Esophagus mucosa (tissue), 1 donor: Measurements from ENCODE around the gene MTHFD1L. TPM values are rescaled to one million over a fixed set of nuclear protein-coding genes. Genes with fewer than 3 reads are reported as not detected.
"Not testable (repeated sequence)": the region's sequence is repeated elsewhere in the genome, so short reads cannot be mapped to it uniquely, and the experiment has no call there.

Experiments
- ATAC-seq: fragments of 200-7000 bp; cut with Tn5 transposase; one replicate; pipeline ENCODE4 v1.9.1; 2020
- total RNA-seq: library from RNA; stranded (reverse); gene quantifications from one replicate; pipeline ENCODE4 v1.2.4, GENCODE V29; 2023
- donor health status: DM: yes; HTN: yes; CAD: no.

MTHFD1L gene
- total RNA-seq, 1 donor from 2014 or later, result 20.3 TPM

DNA sequence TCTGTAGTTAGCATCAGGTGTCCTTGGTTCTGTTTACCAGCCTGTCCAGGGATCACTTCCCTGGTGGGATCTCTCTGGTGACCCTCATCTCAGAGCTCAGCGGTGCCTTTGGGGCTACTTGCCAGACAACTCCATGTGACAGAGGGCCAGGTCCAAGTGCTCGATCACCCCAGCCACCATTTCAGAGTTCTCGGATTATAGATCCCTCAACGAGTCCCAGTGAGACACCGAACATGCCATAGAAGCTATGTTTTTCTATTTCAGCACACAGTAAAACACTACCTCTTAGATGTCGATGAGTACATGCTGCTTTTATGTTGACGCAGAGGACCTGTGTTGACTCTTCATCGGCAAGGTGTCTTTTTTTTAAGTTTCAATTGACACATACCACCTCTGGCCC lies 204.1 kb downstream of the MTHFD1L start:
- no peak for ATAC-seq

DNA sequence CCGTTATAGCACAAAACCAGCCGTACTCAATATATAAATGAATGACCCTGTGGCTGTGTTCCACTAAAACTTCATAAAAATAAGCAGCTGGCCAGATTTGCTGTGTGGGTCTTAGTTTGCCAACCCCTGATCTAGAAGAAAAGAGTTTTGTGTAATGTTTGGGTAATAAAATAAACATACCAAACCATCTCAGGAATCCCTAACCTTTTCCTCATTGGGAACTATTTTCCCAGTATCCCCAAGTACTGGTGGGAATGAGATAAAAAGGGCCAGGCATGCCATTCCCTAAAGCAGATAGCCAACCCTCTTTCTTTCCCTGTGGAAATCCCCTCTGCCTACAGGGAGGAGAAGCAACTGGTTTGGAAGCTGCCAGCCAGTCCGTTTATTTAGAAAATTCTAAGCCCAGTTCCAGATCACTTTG lies 205.1 kb downstream of the MTHFD1L start:
- no peak for ATAC-seq

DNA sequence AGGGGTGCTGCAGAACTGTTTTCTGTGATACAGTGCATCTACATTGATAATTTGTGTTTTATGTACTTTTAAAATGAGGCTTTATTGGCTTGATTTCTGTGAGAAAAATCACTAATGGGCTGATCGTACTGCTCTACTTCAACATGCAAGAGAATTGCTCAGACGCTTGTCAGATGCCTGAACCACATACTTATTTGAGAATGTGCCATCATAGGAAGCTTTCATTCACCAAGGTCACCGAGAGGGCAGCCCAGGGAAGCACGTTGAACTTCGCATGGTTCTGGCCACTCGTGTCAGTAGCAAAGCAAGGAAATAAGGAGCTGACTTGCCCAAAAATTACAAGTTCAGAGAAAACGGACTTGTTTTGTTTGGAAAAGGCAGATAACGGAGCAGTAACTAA lies 205.8 kb downstream of the MTHFD1L start:
- ATAC-seq, result no peak

DNA sequence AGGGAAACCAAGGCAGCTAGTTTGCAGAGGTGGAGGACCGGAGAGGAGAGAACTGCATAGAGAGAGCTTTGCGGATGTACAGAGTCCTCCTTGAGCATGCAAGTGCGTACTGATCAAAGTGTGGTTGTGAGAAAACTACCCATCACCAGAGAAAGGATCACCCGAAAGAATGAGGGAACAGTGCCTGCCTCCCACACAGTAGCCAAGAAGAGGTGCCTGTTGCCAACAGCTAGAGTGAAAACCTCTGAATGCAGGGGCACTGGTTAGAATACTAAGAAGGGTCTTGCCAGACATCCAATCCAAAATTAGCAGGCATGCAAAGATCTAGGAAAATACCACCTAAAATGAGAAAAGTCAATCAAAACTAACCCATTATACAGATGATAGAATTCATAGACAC lies 207.6 kb downstream of the MTHFD1L start:
- ATAC-seq, result no peak

DNA sequence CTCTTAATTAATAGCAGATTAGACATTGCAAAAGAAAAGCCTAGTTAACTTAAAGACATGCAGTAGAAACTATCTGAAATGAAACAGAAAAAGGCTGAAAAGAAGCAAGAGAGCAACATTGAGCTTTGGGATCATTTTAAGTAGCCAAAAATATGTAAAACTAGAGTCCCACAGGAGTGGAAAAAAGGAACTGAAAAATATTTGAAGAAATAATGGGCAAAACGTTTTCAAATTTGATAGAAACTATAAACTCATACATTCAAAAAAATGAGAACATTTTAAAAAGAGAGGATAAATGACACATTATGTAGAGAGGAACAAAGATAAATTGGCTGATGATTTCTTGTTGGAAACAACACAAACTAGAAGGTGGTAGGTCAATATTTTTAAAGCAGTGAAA lies 208.2 kb downstream of the MTHFD1L start:
- no peak for ATAC-seq

DNA sequence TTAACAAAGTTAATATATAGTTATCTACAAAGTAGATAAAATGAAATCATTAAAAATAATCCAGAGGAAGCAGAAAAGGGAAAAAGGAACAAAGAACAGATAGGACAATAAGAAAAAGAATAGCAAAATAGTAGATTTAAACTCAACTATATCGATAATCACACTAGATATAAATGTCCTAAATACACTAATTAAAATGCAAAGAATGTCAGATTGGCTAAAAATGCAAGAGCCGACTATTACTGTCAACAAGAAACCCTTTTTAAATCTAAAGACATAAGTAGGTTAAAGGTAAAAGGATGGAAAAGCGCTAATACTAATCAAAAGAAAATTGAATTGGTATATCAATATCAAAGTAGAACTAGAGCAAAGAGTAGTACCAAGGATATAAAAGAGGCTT lies 209.5 kb downstream of the MTHFD1L start:
- no peak for ATAC-seq

DNA sequence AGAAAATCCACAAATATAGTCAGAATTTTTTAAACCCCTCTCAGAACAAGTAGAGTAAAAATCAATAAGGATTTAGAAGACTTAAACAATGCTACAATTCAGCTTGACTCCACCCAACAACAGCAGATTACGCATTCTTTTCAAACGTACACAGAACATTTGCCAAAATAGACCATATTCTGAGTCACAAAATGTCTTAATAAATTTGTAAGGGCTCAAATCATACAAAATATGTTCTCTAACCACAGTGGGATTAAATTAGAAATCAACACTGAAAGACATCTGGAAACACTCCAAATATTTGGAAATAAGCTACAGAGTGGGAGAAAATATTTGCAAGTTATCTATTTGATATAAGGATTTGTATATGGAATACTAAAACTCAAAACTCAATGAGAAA lies 210.0 kb downstream of the MTHFD1L start:
- no peak for ATAC-seq

DNA sequence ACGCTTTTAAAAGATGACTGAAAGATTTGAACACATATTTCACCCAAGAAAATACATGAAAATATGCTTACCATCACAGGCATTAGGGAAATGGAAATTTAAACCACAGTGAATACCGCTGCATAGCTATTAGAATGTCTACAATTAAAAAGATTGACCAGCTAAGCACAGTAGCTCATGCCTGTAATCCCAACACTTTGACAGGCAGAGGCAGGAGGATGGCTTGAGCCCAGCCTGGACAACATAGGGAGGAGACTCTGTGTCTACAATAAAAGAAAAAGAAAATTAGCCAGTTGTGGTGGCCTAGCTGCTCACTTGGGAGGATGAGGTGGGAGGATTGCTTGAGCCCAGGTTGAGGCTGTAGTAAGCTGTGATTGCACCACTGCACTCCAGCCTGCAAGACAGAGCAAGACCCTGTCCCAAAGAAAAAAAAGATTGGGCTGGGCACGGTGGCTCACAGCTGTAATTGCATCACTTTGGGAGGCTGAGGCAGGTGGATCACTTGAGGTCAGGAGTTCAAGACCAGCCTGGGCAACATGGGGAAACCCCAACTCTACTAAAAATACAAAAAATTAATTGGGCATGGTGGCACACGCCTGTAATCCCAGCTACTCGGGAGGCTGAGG lies 210.5 kb downstream of the MTHFD1L start:
- ATAC-seq, result no peak

DNA sequence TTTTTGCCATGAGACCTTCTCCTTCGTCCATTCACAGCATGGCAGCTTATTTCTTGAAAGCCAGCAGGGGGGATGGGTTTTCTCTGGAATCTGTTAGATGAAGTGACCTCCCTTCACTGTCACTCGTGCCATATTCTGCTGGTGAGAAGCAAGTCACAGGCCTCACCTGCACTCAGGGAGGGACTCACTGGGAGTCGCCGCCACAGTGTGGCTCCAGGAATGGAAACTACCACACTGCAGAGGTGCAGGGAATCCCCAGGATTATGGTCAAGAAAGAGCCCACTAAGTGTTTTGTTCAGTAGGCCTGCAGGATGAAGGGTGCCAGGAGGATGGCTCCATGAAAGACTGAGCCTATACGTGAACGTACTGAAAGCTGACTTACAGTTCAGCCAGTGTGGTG lies 213.2 kb downstream of the MTHFD1L start:
- ATAC-seq, result no peak

DNA sequence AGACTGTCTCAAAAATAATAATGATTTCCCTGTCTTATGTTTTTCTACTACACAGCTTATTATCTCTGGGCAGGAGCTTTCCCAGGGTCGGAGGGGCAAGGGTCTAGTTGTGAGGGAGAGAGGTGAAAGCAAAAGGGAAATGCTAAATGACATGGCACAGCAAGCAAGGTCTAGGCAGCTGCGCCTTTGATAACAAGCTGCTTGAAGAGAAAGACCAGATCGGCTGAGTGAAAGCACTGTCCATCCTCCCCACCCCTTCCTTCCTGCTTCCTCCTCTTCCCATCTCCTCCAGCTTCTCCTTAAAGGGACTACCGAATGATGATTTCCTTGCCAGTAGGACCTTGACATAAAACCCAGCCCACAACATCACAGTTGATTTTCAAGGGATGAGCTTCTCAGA lies 216.2 kb downstream of the MTHFD1L start:
- ATAC-seq, result no peak

DNA sequence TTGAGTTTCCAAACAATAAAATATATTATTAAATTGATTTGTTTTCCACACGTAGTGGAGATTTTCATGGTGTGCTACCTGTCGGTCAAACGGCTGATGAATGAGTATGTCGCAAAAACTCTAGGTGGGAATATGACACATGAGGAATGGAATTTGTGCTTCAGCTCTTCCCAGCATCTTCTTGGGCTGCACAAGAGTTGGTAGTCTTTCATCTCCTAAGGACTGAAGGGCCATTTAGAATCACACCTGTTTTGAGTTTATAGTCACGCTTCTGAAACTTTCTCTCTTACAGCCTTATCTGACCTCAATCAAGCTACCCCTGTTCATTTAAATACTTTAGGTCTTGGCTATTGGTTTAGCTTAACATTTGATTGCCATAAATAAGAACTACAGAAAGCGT lies 216.6 kb downstream of the MTHFD1L start:
- ATAC-seq, result no peak

DNA sequence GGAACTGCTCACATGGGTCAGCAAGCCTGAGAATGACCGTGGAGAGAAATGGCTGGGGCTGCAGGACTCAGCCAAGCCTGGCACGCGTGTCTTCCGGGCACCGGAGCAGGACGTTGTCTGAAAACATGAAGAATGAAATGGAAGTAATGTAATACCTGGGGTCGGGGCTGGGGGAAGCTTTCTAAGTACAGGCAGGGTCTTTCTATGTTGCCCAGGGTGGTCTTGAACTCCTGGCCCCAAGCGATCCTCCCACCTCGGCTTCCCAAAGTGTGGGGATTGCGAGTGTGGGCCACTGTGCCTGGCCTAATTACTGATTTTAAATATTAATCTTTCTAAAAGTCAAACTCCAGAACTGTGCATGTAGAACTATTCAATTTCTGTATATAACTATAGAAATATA lies 218.8 kb downstream of the MTHFD1L start:
- no peak for ATAC-seq

DNA sequence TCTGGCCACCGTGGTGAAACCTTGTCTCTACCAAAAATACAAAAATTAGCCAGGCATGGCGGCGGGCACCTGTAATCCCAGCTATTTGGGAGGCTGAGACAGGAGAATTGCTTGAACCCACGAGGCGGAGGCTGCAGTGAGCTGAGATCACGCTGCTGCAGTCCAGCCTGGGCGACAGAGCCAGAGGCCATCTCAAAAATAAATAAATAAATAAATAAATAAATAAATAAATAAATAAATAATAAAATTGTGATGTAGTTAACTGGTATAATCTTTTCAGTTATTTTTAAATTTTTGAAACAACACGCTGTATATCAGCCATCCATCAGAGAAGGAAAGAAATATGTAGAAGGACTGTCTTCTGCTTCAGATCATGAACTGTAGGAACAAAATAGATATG lies 221.6 kb downstream of the MTHFD1L start:
- ATAC-seq, result not testable (repeated sequence)

DNA sequence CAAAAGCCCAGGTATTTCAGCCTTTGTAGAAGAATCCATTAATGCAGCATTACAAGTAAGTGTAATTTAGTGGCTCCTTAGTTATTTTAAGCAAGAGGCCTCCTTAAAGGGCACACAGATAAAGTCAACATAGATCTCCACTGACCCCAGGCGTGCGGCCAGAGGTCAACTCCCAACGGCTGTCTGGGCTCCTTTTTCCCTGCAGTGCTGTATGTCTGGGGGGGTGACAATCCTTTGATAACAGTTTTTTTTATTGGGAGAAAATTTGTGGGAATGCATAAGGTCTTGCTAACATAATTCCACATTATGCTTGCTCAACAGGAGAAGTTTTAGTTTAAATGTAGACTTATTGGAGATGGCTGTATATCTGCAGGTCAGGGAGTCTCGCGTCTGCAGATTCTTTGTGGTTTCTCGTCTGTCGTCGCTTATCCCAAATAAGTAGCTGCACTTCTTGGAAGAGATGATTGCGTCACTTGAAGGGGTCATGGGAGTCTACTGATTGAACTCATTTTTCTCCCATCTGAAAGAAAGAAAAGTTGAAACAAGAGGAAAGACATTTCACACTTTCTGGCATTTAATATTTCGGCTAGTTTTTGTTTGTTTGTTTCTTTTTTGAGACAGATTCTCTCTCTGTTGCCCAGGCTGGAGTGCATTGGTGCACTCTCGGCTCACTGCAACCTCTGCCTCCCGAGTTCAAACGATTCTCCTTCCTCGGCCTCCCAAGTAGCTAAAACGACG lies 222.5 kb downstream of the MTHFD1L start:
- ATAC-seq, result no peak

DNA sequence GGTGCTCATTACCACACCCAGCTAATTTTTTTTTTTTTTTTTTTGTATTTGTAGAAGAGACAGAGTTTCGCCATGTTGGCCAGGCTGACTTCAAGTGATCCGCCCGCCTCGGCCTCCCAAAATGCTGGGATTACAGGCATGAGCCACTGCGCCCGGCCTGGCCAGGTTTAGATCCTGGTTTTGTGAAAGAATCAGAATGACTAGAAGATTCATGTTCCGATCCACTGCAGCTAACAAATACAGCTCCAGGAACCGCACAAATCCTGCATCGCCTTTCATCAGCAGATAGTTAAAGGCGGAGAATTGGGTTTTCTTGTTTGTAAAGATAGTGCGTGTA lies 223.1 kb downstream of the MTHFD1L start:
- no peak for ATAC-seq

DNA sequence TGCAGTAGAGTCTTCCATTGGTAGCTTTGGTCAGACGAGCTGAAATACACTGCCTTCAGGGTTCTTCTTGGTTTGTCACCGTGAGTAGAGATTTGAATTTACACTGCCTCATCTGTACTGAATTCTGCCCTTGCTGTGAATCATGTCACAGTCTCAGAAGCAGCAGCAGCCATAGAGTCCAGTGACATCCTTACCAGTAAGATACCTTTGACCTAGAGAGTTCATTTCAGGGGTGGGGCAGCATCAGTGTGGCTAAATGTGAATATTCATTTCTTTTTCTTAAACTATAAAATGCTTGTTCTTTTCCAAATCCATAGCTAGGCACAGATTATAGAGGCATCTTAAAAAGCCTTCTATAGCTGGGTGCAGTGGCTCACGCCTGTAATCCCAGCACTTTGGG lies 223.5 kb downstream of the MTHFD1L start:
- no peak for ATAC-seq

DNA sequence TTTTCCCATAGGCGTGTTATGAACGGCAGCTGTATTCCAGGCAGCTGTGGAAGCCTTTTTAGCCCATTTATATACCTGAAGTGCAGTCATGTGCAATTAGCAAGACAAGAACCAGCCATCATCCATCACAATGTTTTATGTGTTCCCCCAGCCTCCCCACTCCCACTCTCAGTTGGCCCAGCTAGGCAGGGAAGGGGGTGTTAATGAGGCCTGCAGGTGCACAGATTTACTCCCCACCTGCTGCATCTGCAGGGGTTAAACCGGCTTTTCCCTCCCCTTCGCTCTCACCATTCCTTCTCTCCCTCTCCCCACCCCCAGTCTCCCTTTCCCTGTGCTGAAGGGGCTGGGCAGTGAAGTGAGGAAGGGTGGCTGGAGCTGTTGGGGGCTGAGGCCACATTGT lies 224.5 kb downstream of the MTHFD1L start:
- ATAC-seq, result no peak

DNA sequence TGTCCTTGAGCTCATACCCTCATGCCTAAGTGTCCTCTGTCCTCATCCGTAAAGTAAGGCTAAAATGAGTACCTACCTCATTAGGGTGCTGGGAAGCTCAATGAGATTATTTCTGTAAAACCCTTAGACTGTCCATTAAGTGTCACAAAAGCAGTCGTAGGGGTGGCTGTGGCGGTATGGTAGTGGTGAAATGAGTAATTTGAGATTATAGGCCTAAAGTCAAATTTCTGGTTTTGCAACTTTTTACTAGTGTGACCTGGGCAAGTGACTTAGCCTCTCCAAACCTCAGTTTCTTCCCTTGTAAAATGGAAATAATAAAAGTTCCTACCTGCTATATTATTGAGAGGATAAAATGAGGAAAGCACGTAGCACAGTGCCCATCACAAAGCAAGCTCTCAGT lies 226.1 kb downstream of the MTHFD1L start:
- ATAC-seq, result no peak

DNA sequence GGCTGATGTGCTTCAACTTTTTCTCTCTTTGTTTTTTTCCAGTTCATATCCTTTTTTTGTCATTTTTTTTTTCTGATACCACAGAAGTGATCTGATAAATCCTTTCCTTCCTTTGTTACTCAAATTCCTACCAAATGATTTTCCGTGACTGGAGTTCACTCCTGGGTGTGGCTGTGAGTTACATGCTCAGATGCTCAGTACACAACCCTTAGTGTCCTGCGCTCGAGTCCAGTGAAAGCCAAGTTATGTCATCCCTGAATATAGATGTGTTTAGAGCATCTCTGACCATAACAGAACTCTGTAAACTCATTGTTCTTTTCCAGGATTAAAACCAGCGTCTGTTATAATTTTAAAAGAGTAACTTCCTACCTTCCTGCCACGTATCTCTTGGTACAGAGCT lies 227.1 kb downstream of the MTHFD1L start:
- no peak for ATAC-seq

DNA sequence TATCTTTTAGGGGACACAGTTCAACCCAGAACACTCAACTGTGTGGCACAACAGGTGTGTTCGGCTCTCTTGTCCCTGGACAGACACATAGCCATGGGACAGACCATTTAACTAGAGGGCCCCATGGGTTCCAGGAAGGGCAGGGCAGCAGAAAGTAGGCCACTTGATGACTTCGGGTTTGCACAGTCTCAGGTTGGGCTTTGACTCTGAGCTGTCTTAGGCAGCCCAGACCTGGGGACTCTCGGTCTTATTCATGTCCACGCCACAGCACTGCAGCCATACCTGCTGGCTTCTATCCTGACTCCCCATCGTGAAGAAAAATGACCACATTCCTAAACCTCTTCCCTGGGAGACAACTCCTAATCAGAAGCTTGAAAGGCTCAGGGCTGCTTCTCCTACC lies 228.2 kb downstream of the MTHFD1L start:
- no peak for ATAC-seq

DNA sequence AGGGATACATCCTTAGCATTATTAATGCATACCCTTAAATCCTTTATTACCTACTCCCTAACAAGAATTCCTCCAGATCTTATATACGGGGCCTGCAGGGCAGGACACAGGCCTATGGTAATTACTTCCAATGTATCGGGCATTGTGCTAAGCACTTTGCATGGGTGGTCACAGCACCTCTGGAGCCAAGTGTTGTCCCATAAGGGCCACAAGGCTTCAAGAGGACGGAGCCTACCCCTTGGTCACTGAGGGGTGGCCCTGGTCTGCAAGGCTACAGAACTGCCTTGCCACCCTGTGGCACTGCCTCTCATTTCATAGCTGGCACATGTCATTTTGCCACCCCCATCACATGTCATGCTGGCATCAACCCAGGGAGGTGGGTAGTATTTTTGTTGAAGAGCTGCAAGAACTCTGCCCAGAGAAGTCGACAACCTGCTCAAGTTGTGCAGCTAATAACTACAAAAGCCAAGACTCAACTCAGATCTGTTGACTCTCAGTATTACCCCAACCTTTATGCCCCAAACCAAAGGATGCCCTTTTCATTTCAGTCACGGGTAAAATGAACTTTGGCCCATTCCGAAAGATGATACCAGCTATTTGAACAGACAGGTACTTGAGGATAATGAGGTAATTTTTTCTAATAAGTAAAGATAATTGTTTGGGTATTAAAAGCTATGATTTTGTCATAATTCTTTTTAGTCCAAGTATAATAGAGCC lies 230.2 kb downstream of the MTHFD1L start:
- no peak for ATAC-seq

DNA sequence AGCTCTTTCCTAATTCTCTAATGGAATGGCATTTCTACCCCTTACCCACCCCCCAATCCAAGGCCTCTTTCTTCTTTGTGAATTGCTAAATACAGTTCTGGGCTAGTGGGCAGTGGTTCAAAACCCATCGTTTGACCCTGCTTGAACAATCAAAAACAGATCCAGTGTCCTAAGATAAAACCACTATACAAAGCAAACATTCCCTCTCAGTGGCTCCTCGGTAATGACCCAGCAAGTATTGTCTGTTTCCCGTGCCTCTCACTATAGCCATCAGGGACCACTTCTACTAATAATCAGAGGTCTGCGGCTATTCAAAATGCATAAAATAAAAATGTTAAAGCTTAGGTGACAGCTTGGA lies 230.7 kb downstream of the MTHFD1L start:
- no peak for ATAC-seq

DNA sequence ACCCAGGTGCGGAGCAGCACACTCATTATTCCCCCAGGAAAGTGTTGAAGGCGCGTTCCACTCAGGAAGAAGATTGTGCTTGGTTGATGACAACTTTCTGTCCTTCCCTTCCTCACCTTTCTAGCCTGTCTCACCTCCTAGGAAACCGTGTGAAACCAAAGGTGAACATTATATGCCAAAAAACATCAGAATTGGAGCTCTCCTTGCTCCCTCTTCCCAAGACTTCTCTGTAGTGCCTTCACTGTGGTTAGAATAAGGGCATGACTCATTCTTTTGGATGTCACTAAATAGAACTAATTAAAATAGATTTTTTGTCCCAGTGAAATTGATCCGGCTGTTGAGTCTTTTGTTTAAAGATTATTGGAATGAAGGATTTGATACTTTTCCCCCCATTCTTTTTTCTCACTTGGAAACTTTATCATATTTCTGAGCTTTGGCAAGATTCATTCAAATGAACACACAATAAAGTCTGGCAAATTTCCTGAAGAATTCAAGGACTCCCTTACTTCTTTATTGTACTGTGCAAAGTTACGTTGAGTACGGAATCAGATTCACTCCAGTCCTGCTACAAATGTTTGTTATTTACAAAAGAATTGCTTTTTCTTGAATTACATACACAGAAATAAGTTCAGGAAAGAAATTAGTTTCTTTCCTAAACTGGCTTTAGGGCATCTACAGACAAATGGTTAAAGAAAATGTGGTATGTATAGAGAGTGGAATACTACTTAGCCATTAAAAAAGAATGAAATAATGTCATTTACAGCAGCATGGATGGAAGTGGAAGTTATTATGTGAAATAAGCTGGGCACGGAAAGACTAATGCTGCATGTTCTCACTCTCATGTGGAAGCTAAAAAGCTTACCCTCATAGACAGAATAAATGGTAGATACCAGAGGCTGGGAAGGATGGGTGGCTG lies 231.4 kb downstream of the MTHFD1L start:
- ATAC-seq, result no peak
